ENCODE measurements around the gene ZNF835.

GRCh38 chr19:56670401-56670960 is 1.1 kb downstream of the ZNF835 start:
- TF ChIP-seq CTCF (IDR thresholded peaks at IDR 0.05; ENCODE audit: low read depth, low read length, poor library complexity, severe bottlenecking): no peak
- TF ChIP-seq EZH2phosphoT487 (IDR thresholded peaks at IDR 0.05; ENCODE audit: borderline replicate concordance, low read length): no peak
